LoVo (cell line): ENCODE results near the gene C14orf119.

Source experiments
- DNase-seq: peaks from one replicate; pipeline ENCODE4 v3.0.0-alpha.2; 2016; ENCODE audit warnings: low spot score

The C14orf119 gene

DNA sequence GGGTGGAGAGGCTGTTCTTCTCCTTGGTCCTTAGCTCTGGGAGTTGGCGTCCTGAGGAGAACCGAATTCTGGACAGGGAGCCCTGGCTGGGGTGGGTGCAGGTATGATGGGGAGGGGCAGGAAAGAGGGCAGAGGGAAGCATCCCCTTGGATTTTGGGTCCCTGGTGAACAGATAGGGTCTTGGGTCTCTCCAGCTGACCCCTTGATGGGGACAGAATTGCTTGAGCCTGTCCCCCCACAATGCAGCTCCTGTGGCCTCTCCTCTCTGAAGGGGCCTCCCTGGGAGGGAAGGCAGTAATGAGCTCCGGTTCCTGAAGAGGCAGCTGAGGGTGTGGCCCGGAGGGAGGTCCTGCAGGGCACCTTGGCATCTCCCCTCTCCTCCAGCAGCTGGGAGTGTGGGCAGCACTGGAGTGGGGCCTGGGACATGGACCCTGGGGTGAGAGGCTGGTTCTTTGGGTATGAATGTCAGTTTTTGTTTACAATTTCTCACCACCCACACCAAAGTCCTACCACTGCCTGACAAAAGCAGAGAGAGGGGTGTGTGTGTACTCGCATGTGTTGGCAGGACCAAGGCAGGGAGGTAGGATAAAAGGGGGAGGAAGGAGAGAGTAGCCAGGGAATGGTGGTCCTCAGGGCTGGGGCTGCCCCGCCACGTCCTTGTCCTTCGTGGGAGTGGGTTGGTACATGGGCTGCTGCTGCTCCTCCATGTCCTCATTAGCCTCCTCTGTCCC lies 31.4 kb downstream of the C14orf119 start:
- DNase-seq: no peak

DNA sequence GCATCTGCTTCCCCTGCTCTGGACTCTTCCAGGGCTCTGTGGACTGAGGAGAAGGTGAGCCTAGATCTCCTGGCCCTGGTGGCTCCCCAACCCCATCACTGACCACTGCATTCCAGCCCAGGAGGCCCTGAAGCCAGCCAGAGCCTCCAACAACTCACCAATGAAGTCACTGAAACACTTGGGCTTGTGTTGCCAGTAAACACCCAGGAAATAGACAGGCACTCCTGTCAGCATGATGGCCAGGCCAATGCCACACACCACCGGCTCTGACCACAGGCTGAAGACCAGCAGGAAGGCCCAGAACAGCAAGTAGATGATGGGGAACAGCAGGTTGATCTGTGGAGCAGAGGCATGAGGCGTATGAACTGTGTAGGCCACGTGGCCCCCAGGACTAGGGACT lies 32.6 kb downstream of the C14orf119 start:
- no peak for DNase-seq

DNA sequence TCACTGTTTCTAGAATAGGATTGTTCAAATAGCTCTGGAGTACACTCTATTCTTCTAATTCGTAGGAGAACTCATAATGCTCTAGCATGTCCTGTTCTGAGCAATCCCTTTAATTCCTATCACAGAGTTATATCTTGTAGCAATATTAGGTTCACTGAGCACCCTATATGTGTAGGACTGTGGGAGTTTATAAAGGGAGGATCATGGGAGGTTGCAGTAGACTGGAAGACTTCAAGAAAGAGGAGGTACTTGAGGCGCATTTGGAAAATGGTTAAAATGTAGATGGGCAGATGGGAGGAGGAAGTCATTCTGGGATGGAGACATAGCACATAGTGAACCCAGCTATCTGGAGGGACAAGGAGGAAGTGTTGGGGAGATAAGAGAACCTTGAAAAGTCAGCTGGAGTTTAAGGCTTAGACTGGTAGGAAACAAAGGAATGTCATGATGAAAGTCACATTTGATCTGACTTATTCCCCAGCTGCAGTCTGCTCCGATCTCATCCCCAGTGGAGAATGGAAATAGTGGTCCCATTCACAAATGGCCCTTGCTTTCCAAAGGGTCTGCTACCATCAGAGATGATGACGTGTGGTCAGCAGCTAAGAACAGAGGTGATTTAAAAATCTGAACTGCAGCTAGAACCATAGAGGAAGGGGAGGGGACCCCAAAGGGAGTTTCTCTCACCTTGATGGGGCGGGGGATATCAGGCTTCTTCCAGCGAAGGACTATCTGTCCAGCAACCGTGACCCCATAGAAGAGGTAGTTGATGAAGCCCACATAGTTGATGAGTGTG lies 33.9 kb downstream of the C14orf119 start:
- no peak for DNase-seq

DNA sequence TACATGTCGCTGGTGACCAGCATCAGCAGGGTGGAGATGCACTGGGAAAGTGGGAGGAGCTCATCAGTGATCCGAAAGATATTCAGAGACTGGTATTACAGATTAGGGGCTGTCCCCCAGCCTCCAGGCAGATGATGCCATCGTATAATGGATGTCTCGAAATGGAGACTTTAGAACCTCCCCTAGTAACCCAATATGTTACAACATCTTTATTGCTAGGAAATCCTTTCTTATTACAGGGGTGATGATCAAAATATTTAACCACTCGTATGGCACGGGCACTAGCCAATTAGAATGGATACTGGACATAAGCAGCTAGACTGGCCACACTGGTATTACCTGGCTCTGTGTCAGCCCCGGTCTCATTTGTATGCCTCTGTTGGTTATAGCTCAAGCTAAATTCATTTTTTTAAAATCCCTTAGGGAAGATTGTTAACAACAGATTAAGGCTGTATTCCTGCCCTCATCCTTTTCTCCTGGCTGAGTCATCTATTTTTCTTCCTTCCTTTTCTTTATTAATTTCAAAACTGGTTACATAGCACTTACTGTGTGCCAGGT lies 34.5 kb downstream of the C14orf119 start:
- DNase-seq: no peak

DNA sequence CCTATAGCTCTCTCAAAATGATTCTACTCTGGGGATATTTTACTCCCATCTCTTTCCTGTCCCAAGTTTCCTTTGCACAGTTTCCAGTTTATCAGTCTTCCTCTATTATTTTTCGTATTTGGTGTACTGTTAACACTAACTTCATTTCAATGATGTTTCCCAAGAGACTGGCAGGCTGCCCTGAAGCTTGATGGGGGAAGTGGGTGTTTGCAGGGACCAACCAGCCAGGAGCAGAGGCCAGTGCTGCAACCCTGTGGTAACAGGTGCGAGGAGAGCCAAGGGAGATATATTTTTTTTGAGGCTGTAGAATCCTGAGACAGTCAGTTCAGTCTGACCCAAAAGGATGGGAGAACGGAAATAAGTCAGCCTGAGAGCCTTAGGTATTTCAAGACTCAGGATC lies 35.6 kb downstream of the C14orf119 start:
- DNase-seq: no peak

DNA sequence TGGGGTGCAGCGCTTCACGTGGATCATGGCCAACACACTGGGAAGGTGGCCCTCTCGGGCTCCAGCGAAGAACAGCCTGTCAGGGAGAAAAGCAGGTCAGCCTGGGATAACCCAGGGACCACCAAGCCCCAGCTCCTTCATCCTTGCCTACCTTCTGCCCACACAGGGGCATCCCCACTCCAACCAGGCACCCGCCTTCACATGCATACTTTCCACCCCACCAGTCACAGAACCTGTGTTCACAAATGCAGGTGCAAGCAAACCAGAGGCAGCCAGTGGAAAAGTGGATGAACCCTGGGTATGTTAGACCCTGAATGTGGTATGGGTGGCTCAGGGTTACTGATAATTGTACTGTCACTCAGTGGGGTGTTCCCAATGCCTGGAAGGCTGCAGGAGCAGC lies 36.2 kb downstream of the C14orf119 start:
- no peak for DNase-seq

DNA sequence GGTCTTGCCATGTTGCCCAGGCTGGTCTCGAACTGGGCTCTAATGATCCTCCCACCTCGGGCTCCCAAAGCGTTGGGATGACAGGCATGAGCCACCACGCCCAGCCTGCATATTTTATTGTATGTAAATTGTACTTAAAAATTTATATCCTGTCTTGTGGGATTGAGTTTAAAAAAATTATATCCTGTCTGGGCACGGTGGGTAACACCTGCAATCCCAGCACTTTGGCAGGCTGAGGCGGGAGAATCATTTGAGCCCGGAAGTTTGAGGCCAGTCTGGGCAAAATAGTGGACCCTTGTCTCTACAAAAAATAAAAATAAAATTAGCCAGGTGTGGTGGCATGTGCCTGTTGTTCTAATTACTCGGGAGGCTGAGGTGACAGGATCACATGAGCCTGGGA lies 37.7 kb downstream of the C14orf119 start:
- DNase-seq: no peak

DNA sequence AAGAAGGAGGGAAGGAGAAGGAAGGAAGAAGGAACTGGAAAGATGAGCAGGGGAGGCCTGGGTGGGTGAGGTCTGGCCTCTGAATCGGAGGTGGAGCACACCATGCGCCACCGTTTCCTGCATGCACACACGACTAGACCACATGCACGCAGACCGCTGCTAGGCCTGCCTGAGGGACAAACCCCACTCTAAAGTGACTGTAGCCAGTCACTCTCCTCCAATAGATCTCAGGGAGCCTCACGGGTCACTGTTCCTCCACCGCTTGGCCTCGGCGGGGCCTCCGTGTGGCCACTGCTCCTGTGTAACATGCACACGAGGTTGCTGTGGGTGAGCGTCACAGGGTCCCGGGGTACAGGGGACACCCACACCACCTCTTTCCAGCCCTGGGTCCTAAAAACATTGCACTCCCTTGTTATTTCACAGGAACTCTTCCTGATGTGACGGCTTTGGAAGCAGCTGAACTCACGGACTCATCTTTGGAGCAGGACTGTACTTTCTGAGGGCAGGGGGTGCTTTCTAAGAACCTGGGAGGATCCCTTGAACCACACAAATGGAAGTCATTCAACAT lies 41.3 kb downstream of the C14orf119 start:
- no peak for DNase-seq

DNA sequence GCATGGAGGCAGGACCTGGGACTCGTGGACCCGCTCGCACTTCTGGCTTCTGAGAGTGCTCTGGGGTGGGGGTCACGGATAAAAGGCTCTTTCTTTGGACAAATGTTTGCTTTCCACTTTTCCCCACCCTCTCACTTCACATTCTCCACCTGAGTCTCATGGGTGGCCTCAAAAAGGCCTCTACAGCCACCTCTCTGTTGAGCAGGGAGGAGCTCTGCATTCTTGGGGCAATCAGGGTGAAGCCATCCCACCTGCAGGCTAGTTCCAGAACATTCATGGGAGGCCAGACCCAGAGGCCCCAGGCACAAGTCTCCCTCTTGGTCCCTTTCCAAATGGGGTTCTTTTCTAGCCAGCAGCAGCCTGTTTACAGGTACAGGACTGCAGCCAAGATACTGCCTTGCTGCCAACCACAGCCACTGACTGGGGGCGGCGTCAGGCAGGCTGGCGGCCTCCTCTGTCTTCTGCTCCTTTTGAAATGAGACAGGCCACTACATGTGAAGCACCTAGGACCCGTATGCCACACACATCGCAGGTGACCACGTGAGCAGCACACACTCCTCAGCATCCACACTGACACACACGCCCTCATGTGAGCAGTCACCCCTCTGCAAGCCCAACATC lies 42.0 kb downstream of the C14orf119 start:
- no peak for DNase-seq

DNA sequence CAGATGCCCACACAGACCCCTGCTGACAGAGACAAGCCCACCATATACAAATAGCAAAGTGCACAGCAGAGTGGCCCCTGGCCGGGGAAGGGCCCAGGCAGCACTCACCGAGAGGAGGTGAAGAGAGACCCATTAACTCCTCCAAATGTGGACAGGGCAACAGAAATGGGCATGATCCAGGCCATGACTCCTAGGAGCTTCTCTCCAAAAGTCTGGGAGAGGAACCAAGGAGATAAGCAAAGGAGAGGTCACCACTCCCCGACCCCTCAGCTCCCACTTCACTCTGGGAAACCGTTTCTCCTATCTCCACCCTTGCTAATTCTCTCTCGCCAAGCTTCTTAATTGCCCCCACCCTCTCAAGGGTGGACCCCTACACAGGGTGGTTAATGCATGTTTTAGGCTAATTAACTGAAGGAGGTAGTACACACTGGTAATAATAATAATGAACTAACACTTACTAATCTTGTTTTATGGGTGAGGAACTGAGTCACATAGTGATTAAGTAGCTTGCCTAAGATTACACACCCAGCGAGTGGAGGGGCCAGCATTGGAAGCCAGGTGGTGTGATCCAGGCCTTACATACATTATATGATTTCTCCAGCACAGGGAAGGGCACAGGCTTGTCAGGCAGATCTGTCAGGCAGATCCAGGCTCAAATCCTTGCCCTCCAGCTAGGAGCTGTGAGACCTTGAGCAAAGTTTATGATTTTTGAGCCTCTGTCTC lies 42.7 kb downstream of the C14orf119 start:
- peak; percentile 10 for DNase-seq

DNA sequence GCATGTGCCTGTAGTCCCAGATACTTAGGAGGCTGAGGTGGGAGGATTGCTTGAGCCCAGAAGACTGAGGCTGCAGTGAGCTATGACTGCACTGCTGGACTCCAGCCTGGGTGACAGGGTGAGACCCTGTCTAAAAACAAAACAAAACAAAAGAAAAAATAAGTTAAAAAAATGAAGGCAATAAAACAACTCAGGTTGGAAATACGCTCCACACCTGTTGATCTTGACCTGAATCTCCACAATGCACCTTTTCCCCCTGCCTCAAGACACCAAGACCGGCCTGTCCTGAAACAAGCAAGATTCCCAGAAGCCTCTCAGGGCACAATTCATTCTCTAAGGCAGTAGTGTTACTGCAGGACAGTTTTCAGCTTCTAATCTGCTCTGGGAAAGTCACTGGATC lies 44.6 kb downstream of the C14orf119 start:
- DNase-seq: no peak

DNA sequence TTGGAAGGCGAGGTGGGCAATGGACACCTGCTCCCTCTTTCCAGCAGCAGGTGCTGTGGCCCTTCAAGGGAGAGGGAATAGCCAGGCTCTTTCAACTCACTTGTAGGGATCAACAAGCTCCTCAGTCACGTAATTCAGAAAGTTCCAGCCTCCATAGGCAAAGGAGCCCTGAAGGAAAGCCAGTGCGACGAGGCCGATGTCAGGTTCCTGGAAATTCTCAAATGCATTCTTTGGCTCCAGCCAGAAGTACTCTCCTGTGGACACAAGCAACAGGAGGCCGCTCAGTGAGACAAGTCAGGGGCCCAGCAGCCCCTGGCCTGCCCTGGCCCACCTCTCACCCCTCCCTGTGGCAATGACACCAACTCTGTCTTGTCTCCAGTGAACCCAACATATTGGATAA lies 45.1 kb downstream of the C14orf119 start:
- DNase-seq: no peak

DNA sequence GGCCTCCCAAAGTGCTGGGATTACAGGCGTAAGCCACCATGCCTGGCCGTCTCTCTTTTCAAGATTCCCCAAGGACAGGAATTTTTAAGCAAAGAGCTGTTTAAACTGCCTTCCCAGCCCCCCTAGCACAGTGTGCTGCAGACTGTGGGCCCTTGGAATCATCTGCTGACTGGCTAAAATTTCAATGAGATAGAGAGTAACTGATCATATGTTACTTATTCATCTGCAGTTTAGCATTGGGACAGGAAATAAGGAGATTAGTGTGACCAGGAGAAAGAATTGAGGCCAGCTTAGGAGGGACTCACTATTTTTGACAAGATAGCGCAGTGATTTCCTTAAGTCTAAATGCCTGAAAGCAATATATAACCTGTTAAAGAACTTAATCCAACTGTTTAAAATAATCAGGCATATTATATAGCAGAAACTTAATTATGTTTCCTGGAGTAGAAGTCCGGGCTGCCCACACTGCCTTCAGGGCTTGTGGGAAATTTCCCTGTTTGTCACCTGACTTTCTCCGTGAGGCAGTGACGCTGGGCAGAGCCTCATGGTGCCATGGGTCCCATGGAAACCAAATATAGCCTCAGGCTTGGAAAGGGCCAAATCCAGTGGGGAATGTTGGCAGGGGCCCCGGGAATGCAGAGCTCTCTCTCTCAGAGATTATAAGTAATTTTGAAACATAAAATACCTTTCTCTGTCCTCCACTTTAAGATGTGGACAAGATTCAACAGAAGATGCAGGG lies 46.6 kb downstream of the C14orf119 start:
- peak; percentile 27 for DNase-seq

DNA sequence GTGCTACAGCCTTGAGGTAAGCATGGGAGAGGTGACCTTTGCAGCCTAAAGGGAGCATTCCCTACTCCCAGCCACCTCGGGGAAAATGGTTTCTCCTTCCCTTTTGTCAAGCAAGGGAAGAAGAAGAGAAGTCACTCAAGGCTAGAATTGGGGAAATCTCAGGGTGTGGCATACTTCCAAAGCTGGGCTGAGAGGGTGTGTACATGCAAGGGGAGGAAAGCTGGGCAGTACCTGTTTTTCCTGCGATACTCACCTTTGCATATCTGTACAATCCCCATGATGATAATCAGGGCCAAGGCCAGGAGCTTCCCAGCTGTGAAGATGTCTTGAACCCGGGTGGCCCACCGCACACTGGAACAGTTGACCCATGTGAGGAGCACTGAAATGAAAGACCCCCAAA lies 47.5 kb downstream of the C14orf119 start:
- no peak for DNase-seq

DNA sequence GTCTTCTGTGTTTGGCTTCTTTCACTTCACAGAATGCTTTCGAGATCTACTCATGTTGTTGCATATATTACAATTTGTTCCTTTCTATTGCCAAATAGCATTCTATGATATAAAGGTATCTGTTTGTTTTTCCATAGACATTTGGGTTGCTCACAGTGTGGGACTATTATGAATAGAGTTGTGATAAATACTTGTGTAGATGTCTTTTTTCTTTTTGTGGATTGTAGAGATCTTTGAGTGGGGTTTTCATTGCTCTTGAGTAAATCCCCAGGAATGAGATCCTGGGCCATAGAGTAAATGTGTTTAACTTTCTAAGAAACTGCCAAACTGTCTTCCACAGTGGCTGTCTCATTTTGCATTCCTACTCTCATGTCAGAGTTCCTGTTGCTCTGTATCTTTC lies 48.6 kb downstream of the C14orf119 start:
- DNase-seq: no peak

DNA sequence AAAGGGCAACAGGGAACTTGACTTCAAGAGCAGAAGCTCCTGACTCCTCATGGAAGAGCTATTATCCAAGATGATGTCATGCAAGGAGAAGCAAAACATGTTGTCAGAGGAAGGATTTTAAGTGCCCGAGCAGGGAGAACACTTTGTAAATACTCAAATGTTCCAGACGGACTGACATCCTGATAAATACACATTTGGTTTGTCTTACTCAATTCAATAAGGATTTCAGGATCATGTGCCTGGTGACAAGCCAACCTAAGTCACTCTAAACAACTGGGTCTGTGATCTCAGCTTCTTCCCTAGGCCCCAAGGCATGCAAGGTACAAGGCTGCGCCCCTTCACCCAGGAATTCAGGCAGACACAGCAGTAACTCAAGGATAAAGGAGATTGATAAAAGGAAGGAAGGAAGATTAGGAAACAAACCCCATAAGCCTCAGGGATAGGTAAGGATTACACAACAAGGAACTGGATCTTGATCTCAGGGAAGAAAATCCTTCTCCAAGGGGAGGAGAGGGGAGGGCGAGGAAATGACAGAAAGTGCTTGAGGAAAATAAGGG lies 50.6 kb downstream of the C14orf119 start:
- no peak for DNase-seq

DNA sequence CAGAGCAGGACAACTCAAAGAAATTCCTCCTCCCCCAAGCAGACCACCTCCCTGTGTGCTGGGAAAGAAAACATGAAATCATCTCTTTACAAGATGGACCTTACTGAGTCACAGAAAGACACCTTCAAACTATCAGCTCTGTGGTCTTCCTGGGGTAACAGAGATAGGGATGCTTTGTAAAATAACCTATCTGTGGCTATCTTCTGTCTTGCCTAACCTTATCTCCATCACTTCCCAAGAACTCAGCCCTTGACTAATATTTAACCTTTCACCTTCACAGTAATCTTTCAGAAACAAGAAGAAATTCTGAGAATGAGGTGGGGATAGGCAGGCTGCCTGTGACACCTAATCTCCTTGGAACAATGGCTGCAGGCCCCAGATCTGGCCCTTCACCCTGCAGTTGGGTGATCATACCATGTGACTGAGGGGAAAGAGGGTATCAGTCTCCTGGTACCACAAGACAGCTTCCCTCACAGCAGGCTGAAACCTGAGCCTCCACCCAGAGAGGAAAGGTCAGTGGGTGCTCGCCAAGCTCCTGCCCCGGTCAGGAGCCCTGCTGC lies 51.1 kb downstream of the C14orf119 start:
- DNase-seq: no peak

DNA sequence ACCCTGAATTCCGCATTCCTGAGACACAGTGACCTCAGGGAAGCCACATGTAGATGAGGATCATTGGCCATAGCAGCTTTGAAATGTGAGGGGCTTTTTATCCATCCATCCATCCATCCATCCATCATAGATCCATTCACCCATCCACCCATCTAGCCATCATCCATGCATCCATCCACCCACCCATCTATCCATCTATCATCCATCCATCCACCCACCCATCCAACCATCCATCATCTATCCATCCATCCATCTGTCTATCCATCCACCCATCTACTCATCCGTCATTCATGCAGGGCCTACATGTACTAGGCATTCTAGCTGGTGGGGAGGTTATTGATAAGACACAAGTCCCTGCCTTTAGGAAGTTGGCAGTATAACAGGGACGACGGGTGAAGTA lies 51.7 kb downstream of the C14orf119 start:
- no peak for DNase-seq

DNA sequence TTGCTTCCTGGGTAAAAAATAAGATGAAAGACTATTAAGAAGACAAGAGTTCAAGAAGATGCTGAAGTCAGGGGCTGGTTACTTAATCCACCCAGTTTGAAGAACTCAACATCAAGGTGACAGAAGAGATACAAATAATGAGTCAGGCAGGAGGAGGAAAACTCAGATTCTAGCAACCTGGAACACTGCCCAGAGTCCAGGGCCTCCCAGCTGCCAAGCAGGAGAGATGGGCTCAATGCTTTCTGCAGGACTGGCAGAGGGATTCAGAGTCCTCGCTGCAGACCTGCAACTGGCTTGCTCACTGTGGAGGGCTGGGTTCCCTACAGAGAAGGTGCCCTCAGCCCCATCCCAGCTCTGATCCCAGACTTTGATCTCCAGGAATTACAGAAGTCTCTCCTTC lies 52.4 kb downstream of the C14orf119 start:
- DNase-seq: peak; percentile 24

DNA sequence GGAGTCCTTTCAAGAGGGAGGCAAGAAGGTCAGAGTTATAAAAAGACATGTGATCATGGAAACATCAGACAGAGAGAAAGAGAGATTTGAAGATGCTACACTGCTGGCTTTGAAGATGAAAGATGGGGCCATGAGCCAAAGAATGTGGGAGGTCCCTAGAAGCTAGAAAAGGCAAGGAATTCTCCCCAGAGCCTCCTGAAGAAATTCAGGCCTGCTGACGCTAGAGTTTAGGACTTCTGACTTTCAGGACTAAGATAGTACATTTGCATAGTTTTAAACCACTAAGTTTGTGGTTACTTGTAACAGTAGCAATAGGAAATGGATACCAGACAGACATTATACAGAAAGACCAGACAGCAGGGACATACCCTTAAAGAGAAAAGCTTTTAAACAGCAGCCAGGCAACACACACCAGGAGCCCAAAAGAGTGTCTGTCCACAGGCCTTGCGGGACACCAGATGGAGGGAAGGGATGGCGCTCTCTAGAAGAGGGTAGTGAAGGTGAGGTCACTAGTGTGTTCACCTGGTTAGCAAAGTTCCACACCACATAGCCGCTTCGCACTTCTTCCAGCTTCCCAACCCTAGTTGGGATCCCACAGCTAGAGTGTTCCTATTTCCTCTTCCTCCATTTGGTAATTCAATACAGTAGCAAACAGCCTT lies 53.4 kb downstream of the C14orf119 start:
- no peak for DNase-seq
